Measurements from ENCODE around the gene PDZD2. TPM values are rescaled to one million over a fixed set of nuclear protein-coding genes. Genes with fewer than 3 reads are reported as not detected.

The PDZD2 gene
- total RNA-seq, 1 donor from 2014 or later, result 42.7 TPM

DNA sequence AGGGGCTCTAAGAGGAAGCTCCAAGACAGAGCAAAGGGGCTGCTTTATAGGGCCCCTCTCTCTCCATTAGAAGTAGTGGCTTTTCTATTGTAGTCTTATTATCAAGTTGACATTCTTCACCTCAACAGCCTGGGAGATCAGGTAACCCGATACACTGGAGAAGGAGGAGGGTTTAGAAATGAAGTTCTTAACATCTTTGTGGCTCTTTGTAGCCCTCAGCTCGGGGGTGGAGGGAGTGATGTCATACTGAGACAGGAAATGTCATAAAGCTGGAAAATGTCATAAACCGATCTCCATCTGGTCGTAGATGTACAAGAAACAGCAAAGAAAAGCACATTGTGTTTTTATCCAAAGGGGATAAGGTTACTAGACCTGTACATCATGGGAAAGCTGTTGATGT, 17.9 kb downstream of the PDZD2 start:
- Histone ChIP-seq H3K9me3 (no peaks in the 10 kb centered on the region), H3K36me3 (no peaks in the 10 kb centered on the region), H3K27me3 (no peaks in the 10 kb centered on the region), H3K27ac (no peak overlapping the region), H3K4me3 (no peak overlapping the region), H3K4me1 (no peaks in the 10 kb centered on the region)
- TF ChIP-seq POLR2A (IDR thresholded peaks at IDR 0.05) (no peak), POLR2AphosphoS5 (IDR thresholded peaks at IDR 0.05; ENCODE audit: insufficient read depth in 1 of 2, low read depth in 1 of 2) (no peak)
- TF ChIP-seq, protein P1, sequence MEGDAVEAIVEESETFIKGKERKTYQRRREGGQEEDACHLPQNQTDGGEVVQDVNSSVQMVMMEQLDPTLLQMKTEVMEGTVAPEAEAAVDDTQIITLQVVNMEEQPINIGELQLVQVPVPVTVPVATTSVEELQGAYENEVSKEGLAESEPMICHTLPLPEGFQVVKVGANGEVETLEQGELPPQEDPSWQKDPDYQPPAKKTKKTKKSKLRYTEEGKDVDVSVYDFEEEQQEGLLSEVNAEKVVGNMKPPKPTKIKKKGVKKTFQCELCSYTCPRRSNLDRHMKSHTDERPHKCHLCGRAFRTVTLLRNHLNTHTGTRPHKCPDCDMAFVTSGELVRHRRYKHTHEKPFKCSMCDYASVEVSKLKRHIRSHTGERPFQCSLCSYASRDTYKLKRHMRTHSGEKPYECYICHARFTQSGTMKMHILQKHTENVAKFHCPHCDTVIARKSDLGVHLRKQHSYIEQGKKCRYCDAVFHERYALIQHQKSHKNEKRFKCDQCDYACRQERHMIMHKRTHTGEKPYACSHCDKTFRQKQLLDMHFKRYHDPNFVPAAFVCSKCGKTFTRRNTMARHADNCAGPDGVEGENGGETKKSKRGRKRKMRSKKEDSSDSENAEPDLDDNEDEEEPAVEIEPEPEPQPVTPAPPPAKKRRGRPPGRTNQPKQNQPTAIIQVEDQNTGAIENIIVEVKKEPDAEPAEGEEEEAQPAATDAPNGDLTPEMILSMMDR (IDR thresholded peaks at IDR 0.05), result no peak
- intact Hi-C loops (cut with DNase I), result no loop called here
- DNase-seq (ENCODE audit: extremely low spot score in 2 of 2), result no peak

DNA sequence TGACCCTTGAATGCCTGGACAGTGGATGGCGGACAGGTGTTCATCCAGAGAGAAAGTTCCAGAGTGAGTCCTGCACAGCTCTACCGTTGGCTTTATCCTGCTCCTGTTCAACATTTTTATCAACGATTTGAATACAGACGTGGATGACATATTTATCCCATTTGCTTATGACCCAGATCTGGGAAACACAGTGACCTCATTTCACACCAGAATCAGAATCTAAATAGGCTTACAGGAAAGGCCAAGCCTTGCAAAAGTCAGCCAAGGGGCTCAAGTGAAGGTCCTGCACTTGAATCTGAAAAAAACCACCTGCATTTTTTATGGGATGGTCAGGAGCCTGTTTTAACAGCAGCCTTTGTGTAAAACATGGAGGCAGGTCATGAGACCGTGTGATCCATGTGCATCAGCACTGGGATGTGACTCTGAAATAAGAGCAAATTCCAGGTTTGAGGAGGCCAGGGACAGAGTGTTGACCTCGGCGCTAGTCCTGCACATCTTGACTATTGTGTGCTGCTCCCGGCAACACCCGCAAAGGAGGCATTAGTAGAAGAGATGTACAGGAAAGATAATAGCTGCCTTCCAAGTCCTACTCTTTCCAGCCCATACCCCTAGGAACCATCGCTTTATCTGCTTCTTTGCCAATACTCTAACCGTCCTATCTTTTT, 18.5 kb downstream of the PDZD2 start:
- Histone ChIP-seq H3K4me3 (no peak overlapping the region), H3K4me1 (no peaks in the 10 kb centered on the region), H3K9me3 (no peaks in the 10 kb centered on the region), H3K27ac (no peak overlapping the region), H3K36me3 (no peaks in the 10 kb centered on the region), H3K27me3 (no peaks in the 10 kb centered on the region)
- intact Hi-C loops (cut with DNase I), result no loop called here
- TF ChIP-seq POLR2A (IDR thresholded peaks at IDR 0.05) (no peak), POLR2AphosphoS5 (IDR thresholded peaks at IDR 0.05; ENCODE audit: insufficient read depth in 1 of 2, low read depth in 1 of 2) (no peak)
- TF ChIP-seq, protein P1 (IDR thresholded peaks at IDR 0.05), result no peak
- DNase-seq (ENCODE audit: extremely low spot score in 2 of 2), result no peak

DNA sequence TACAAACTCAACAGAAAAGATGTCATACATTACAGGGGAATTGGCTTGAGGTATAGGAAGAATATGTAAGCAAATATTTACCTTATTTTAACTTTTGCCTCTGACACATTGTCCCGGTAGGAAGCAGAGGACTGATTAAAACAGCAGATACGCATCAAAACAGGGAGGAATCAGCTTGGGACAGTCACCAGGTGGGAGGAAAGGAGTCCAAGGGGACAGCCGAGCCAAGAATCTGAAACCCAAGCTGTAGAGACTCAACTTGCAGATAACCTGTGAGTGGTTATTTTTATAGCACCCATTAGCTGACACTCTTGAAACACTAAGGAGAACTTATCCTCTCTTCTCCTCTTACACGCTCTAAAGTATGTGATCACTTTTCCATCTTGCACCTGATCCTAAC, 22.3 kb downstream of the PDZD2 start:
- Histone ChIP-seq H3K4me3 (no peak overlapping the region), H3K9me3 (no peaks in the 10 kb centered on the region), H3K27me3 (no peaks in the 10 kb centered on the region), H3K36me3 (no peaks in the 10 kb centered on the region), H3K4me1 (no peaks in the 10 kb centered on the region), H3K27ac (no peak overlapping the region)
- DNase-seq (ENCODE audit: extremely low spot score in 2 of 2), result no peak
- no peak for TF ChIP-seq POLR2A (IDR thresholded peaks at IDR 0.05)
- TF ChIP-seq, protein P1 (IDR thresholded peaks at IDR 0.05), result no peak
- TF ChIP-seq POLR2AphosphoS5 (IDR thresholded peaks at IDR 0.05; ENCODE audit: insufficient read depth in 1 of 2, low read depth in 1 of 2), result no peak
- intact Hi-C loops (cut with DNase I), result no loop called here

DNA sequence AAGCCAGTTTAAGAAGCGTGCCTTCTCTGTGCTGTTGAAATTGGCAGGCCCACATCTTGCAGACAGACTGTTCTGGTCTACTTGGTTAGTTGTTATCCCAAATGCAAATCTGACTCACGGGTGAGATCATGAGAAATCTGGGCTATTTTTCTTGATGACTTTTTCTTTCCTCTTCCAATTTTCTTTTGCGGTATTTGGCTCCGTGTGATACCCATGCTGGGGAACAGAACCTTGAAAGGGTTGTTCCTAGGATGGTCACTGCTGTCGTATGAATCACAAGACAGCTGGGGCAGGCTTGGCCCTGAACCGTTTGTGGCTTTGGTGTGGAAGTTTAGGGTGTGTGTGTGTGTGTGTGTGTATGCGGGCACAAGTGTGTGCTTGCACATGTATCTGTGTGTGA, 24.6 kb downstream of the PDZD2 start:
- no peaks in the 10 kb centered on the region for H3K27me3 ChIP-seq
- no peaks in the 10 kb centered on the region for H3K9me3 ChIP-seq
- H3K4me3 ChIP-seq, result no peak overlapping the region
- TF ChIP-seq POLR2AphosphoS5 (IDR thresholded peaks at IDR 0.05; ENCODE audit: insufficient read depth in 1 of 2, low read depth in 1 of 2) (no peak), POLR2A (IDR thresholded peaks at IDR 0.05) (no peak)
- TF ChIP-seq, protein P1 (IDR thresholded peaks at IDR 0.05), result no peak
- no peak for DNase-seq (ENCODE audit: extremely low spot score in 2 of 2)
- H3K36me3 ChIP-seq, result no peaks in the 10 kb centered on the region
- intact Hi-C loops (cut with DNase I), result no loop called here
- no peak overlapping the region for H3K27ac ChIP-seq
- H3K4me1 ChIP-seq, result no peaks in the 10 kb centered on the region

DNA sequence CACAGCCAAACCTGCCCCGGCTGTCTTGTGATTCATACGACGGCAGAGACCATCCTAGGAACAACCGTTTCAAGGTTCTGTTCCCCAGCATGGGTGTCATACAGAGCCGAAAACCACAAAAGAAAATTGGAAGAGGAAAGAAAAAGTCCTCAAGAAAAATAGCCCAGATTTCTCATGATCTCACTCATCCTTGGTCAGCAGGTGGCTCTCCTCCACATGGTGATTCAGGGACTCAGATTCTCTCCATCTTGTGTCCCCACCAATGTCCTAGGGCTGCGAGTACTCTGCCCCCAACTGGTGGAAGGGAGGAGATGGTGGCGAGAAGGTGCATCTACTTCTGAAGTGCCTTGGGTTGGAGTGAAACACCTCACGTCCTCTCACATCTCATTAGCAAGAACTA, 25.6 kb downstream of the PDZD2 start:
- no peaks in the 10 kb centered on the region for H3K27me3 ChIP-seq

More for the DNA sequence above, 25.6 kb downstream of the PDZD2 start:
- TF ChIP-seq POLR2A (IDR thresholded peaks at IDR 0.05) (no peak), POLR2AphosphoS5 (IDR thresholded peaks at IDR 0.05; ENCODE audit: insufficient read depth in 1 of 2, low read depth in 1 of 2) (no peak)
- TF ChIP-seq, protein P1 (IDR thresholded peaks at IDR 0.05), result no peak
- no peaks in the 10 kb centered on the region for H3K9me3 ChIP-seq
- H3K4me3 ChIP-seq, result no peak overlapping the region
- DNase-seq (ENCODE audit: extremely low spot score in 2 of 2), result no peak
- no peak overlapping the region for H3K27ac ChIP-seq
- intact Hi-C loops (cut with DNase I), result no loop called here
- no peaks in the 10 kb centered on the region for H3K36me3 ChIP-seq
- no peaks in the 10 kb centered on the region for H3K4me1 ChIP-seq

All from vagina (tissue), 2 donors.